Pulmonary artery endothelial cell (primary cell): Measurements from ENCODE around the gene AK2. TPM values are rescaled to one million over a fixed set of nuclear protein-coding genes. Genes with fewer than 3 reads are reported as not detected.
"Not testable (repeated sequence)": the region's sequence is repeated elsewhere in the genome, so short reads cannot be mapped to it uniquely, and the experiment has no call there.

ENCODE experiments used
- DNase-seq: peaks from one replicate; pipeline ENCODE4 v3.0.0-alpha.2; 2011; ENCODE audit warnings: low read depth, low spot score
- total RNA-seq: library from RNA; depleted of rRNA; stranded (reverse); fragments of >200 nt; gene quantifications from 2 replicates; pipeline ENCODE4 v1.2.3, GENCODE V29; 2014

Gene AK2
- total RNA-seq = 102 and 132 TPM in 2 replicates

GRCh38 chr1:33036526-33037503, at the start of gene AK2:
AK2 (minus strand) TSS chr1:33036883; CDS start chr1:33036828, 55 bp downstream.
- peak; percentile 93 for DNase-seq

- DNase-seq = peak; percentile 51
These were observed 49.7 kb upstream of the AK2 start for GRCh38 chr1:33086384-33086850.

DNA sequence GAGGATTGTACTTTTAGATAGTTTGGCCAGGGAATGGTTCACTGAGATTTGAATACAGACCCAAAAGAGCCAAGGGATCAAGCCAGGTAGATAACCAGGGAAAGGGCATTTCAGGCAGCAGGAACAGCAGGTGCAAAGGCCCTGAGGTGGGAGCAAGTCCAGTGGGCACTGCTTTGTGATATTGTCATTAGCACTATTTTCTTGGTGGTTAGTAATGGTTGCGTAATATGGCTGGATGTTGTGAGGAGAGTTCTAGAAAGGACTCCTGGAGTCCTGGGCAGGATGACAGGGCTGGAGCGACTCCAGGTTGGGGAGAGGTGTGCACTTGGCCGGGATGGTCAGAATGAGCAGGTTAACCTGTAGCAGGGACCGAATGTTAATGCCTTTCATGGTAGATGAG, 48.6 kb upstream of the AK2 start:
- DNase-seq = no peak

GRCh38 chr1:33082575-33083108, 46.0 kb upstream of the AK2 start:
- DNase-seq = no peak

GRCh38 chr1:33081554-33082305, 45.0 kb upstream of the AK2 start:
- no peak for DNase-seq

DNA sequence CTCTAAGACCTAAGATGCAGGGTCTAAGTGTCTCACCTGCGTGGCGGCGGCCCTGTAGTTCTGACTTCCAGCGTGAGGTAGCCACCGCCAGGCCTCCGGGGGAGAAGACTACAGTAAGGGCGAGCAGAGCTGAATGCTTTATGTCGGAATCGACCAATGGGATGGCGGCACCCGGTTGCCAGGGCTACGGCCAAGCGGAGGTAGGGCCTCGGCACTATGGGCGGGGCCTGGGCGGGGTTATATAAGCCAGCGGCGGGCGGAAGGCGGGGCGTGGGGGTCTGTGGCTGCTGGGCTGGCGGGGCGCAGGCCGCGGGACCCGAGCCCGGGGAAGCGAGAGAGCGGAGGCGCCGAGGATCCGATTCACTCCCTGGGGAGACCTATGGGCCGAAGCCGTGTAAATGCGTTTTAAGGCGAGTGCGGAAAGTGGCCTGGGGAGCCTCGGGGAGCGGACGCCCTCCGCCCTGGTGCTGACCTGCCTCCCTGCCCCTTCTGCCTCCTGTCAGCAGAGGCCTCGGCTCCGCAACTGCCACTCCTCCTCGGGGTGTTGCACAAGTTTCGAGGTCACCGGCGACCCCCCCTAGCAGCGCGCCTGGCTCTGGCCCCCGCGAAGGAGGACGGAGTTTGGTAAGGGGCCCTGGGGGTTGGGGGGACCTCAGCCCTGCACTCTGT, 44.3 kb upstream of the AK2 start, which contains the start of gene AZIN2:
Gene AZIN2, plus strand, starts transcription at position 269 of the 669 bp plus-strand sequence. CDS start 1,097 bp downstream, outside the sequence.
- DNase-seq = peak; percentile 60

GRCh38 chr1:33080373-33080772, 43.7 kb upstream of the AK2 start:
- DNase-seq = no peak

GRCh38 chr1:33078030-33078591, 41.4 kb upstream of the AK2 start:
- DNase-seq = no peak

DNA sequence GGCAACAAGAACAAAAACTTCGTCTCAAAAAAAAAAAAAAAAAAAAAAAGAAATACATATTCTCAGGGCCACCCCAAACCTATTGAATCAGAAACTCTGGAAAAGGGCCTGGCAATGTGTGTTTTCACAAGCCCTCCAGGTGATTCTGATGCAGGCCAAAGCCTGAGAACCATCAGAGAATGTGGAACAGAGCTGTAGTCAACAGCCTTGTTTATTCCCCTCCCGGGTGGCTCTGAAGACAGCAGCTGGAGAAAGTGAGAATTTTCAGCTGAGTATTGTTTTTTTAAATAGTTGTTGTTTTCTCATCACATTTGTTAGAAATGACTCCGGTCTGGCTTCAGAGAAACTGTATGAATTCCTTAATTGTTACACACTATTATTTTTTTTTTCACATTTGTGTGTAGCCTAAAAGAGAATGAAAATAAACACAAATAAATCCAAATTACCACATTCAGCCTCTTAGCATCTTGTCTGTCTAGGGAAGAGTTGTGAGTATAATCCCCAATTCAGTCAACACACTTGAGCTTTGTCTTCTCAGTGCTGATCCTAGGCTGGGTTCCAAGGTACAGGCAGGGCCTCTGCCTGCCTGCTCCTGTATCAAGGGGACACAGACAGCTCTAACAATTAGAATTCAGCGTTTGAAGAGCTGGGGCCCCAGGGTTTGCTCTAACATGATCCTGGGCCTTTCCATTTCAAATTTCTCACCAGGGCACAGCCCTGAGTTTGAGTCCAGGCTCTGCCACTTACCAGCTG, 37.7 kb upstream of the AK2 start:
- no peak for DNase-seq

DNA sequence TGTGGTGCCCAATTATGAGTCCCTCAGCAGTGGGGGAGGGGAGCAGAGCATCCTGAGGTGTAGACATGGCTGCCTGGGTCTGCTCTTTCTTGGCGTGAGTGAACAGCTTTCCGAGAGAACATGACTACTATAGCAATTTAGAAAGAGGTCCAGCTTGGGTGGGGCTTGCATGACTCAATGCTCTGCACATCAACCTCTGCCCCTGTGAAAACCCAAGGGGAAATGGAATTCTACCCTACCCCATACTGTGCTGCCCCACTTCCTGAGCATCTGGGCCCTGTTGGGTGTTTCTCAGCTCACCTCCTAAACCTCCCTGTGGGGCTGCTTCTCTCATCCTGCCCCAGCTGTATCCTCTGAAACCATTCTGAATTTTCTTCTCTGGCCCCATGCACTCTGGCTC, 36.0 kb upstream of the AK2 start:
- no peak for DNase-seq

DNA sequence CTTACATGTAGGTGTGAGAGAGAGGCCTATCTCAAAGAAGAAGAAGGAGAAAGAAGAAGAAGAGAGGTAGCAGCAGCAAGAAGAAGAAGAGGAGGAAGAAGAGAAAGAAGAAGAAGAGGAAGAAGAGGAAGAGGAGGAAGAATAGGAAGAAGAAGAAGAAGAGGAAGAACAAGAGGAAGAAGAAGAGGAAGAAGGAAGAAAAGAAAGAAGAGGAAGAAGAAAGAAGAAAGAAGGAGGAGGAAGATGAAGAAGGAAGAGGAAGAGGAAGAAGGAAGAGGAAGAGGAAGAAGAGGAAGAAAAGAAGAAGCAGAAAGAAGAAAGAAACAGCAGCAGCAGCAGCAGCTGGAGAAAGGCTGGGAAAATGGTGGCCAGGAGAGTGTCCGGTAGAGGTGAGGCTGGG, 33.9 kb upstream of the AK2 start:
- no peak for DNase-seq

GRCh38 chr1:33068108-33068507, 31.4 kb upstream of the AK2 start:
- DNase-seq = not testable (repeated sequence)

- DNase-seq = not testable (repeated sequence)
These were observed 29.8 kb upstream of the AK2 start for GRCh38 chr1:33066477-33066876.

GRCh38 chr1:33065301-33065700, 28.6 kb upstream of the AK2 start:
- DNase-seq = no peak

DNA sequence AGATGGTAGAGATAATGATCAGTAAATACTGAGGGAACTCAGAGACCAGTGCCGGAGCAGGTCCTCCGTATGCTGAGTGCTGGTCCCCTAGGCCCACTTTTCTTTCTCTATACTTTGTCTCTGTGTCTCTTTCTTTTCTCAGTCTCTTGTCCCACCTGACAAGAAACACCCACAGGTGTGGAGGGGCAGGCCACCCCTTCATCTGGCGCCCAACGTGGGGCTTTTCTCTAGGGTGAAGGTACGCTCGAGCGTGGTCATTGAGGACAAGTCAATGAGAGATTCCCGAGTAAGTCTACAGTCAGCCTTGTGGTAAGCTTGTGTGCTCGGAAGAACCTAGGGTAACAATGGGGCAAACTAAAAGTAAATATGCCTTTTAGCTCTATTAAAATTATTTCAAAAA, 27.6 kb upstream of the AK2 start:
- not testable (repeated sequence) for DNase-seq

DNA sequence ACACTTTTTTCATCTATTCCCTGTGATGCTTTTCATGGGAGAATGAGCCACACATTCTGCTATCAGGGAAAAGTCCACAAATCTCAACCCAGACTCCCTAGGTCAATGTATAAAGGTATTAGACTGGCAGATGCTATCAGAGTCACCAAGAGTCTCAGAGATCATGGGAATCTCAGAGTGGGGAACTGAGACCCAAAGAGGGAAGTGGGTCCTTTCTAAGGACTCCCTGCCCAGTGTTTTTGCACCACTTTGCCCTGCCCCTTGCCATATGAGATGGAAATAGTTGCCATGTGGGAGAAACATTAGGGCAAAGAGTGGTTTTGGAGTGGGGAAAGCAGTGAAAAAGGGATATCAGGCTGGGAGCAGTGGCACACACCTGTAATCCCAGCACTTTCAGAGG, 25.2 kb upstream of the AK2 start:
- no peak for DNase-seq

DNA sequence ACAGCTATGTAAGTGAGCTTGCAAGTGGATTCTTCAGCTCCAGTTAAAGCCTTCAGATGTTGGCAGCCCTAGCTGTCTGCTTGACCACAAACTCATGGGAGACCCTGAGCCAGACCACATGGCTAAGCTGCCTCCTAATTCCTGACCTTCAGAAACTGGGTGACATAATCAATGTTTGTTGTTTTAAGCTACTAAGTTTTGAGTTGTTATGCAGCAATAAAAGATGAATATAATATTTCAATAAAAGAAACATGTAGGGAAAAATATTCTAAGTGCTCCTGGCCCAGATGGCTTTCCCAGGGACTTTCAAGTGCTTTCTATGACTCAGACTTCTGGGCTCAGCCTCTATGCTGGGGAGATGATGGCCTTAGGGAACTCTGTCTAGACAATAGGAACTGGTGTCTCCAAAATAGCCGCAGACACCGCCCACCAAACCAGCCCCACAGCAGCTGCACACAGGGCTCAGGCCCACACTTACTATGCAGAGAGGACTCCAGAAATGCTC, 23.9 kb upstream of the AK2 start:
- peak; percentile 24 for DNase-seq

DNA sequence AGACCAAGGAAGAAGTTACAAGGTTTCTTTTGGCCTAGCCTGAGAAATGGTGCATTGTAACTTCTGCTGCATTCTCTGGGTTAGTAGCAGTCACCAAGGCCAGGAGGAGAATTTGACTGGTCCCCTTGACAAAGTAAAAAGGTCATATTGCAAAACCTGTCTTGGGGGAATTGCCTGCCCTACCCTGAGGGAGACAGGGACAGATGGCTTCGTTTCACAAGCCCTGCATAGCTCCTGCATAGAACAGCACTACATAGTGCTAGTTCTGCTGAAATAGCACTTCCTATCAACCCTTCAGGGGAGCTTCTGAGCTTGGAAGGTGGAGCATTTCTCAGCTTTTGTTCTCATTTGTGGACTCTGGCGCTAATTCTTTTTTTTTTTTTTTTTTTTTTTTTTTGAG, 20.4 kb upstream of the AK2 start:
- no peak for DNase-seq

- DNase-seq = no peak
These were observed 19.7 kb upstream of the AK2 start for GRCh38 chr1:33056426-33056825.
